GM21717 (cell line): ENCODE data around the gene FYN.

Experiments used
- ATAC-seq: cut with Tn5 transposase; IDR thresholded peaks from one replicate; pipeline ENCODE4 v1.9.1; 2021; ENCODE audit warnings: mild to moderate bottlenecking, moderate library complexity; ENCODE audit not compliant: unreplicated experiment

The FYN gene

GRCh38 chr6:111614833-111615582 lies 258.2 kb downstream of the FYN start:
- ATAC-seq = no peak

DNA sequence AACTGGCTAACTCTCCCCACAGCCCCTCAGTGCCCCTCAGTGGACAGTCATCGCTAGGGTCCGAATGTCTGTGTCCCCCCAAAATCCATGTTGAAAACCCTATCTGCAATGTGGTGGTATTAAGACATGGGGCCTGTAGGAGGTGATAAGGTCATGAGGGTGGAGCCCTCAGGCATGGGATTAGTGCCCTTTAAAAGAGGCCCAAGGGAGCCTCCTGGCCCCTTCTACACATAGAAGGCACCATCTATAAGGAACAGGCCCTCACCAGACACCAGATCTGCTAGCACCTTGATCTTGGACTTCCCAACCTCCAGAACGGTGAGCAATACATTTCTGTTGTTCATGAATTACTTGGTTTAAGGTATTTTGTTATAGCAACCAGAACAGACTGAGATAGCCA lies 260.9 kb downstream of the FYN start:
- no peak for ATAC-seq

DNA sequence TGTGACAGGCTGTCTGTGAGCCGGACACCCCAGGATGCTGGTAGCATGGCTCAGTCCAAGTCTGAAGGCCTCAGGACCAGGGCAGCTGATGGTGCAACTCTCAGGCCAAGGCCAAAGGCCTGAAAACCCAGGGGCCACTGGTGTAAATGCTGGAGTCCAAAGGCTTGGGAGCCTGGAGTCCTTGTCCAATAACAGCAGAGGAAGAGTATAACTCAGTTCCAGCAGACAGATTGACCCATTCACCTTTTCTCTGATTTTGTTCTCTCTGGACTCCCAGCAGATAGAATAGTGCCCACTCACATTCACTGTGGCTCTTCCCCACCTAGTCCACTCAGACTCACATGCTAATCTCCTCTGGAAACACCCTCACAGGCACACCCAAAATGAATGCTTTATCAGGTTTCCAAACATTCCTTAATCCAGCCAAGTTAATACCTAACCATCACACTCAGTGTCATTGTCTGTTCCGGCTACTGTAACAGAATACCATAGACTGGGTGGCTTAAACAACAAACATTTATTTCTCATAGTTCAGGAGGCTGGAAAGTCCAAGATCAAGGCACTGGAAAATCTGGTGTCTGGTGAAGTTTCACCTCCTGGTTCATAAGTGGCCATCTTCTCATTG lies 262.6 kb downstream of the FYN start:
- ATAC-seq = no peak
